ENCODE results near the gene SELP.
A peak's percentile ranks its signal among the peaks of the same experiment; 100 is the strongest.

SELP gene

GRCh38 chr1:169572187-169572586 lies 57.7 kb downstream of the SELP start:
- no peak for DNase-seq

- no peak for DNase-seq
Observed at GRCh38 chr1:169571450-169571849, 58.5 kb downstream of the SELP start.

- no peak for DNase-seq
Observed at GRCh38 chr1:169570172-169570574, 59.8 kb downstream of the SELP start.

- no peak for DNase-seq
Observed at GRCh38 chr1:169568497-169568896, 61.4 kb downstream of the SELP start.

GRCh38 chr1:169565335-169566271 lies 64.3 kb downstream of the SELP start:
- no peak for DNase-seq

GRCh38 chr1:169563650-169564049 lies 66.3 kb downstream of the SELP start:
- no peak for DNase-seq

- DNase-seq: no peak
Observed at GRCh38 chr1:169563019-169563615, 66.8 kb downstream of the SELP start.

- no peak for DNase-seq
Observed at GRCh38 chr1:169561692-169562091, 68.2 kb downstream of the SELP start.

GRCh38 chr1:169557131-169557530 lies 72.8 kb downstream of the SELP start:
- no peak for DNase-seq

- DNase-seq: no peak
Observed at GRCh38 chr1:169550294-169550693, 79.6 kb downstream of the SELP start.

- no peak for DNase-seq
Observed at GRCh38 chr1:169548282-169548681, 81.6 kb downstream of the SELP start.

GRCh38 chr1:169546087-169546995 lies 83.6 kb downstream of the SELP start:
- DNase-seq: peak; percentile 26 to 29

- DNase-seq: no peak
Observed at GRCh38 chr1:169545472-169545871, 84.5 kb downstream of the SELP start.

GRCh38 chr1:169538998-169539871 lies 90.7 kb downstream of the SELP start:
- DNase-seq: no peak
